Muscle layer of duodenum (tissue), 2 donors: ENCODE measurements around the gene CRACDL.

Experiments used
- H3K27ac ChIP-seq: one replicate; pipeline ENCODE4 v1.7.0; 2013; ENCODE audit warnings: mild to moderate bottlenecking, low read length
- H3K27me3 ChIP-seq: one replicate; pipeline ENCODE4 v1.7.0; 2013; ENCODE audit warnings: low read depth, mild to moderate bottlenecking, control low read depth, low read length
- H3K36me3 ChIP-seq, 2 donors: one replicate each; pipeline ENCODE4 v1.7.0; 2013; ENCODE audit warnings: low read length in 2 of 2, control low read depth in 1 of 2, mild to moderate bottlenecking in 1 of 2; ENCODE audit not compliant: insufficient read depth in 2 of 2, control insufficient read depth in 1 of 2
- H3K4me1 ChIP-seq, 2 donors: one replicate each; pipeline ENCODE4 v1.7.0; 2013; ENCODE audit warnings: low read length in 2 of 2, mild to moderate bottlenecking in 2 of 2, control low read depth in 1 of 2, moderate library complexity in 1 of 2; ENCODE audit not compliant: insufficient read depth in 2 of 2, control insufficient read depth in 1 of 2
- H3K4me3 ChIP-seq, 2 donors: one replicate each; pipeline ENCODE4 v1.7.0; 2013; ENCODE audit warnings: low read length in 2 of 2, low read depth in 1 of 2, mild to moderate bottlenecking in 1 of 2
- H3K9me3 ChIP-seq, 2 donors: one replicate each; pipeline ENCODE4 v1.7.0; 2013; ENCODE audit warnings: low read length in 2 of 2, control low read depth in 1 of 2, mild to moderate bottlenecking in 1 of 2; ENCODE audit not compliant: control insufficient read depth in 1 of 2
- donor health status: healthy.

CRACDL gene

DNA sequence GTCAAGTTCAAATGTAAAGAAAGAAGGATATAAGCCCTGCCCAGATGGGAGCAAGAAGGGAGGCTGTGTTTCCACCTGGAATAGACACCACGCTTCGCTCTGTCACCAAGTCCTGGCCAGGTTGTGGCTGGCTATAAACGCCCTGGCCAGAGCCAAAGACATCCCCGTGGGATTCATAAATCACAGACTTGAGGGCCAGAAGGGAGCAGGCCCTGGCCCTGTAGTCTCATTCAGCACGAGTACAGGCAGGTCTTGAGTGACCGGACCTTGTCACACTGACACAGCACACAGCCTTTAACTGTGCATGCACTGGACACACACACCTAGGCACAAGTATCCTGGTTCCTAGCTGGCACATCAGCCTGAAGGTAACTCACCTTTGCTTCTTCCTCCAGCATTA is 110.6 kb downstream of the CRACDL start:
- no peaks in the 10 kb centered on the region for H3K9me3 ChIP-seq
- no peaks in the 10 kb centered on the region for H3K36me3 ChIP-seq
- no peak overlapping the region for H3K27ac ChIP-seq
- no peak overlapping the region for H3K4me3 ChIP-seq
- H3K4me1 ChIP-seq: peaks cover 0 to 4% of the 10 kb centered on the region in 2 donors
- no peaks in the 10 kb centered on the region for H3K27me3 ChIP-seq

GRCh38 chr2:98825020-98825350 is 111.0 kb downstream of the CRACDL start:
- Histone ChIP-seq H3K4me1 (peaks cover 0 to 4% of the 10 kb centered on the region in 2 donors), H3K27me3 (no peaks in the 10 kb centered on the region), H3K36me3 (no peaks in the 10 kb centered on the region), H3K9me3 (no peaks in the 10 kb centered on the region), H3K27ac (no peak overlapping the region), H3K4me3 (no peak overlapping the region)

GRCh38 chr2:98824256-98825019 is 111.6 kb downstream of the CRACDL start:
- Histone ChIP-seq H3K4me3 (no peak overlapping the region), H3K27ac (no peak overlapping the region), H3K36me3 (no peaks in the 10 kb centered on the region), H3K4me1 (peaks cover 0 to 4% of the 10 kb centered on the region in 2 donors), H3K9me3 (no peaks in the 10 kb centered on the region), H3K27me3 (no peaks in the 10 kb centered on the region)

- Histone ChIP-seq H3K4me1 (peaks cover 0 to 4% of the 10 kb centered on the region in 2 donors), H3K27me3 (no peaks in the 10 kb centered on the region), H3K9me3 (no peaks in the 10 kb centered on the region), H3K36me3 (no peaks in the 10 kb centered on the region), H3K4me3 (peak overlapping the region in 1 of 2 donors; percentile 63), H3K27ac (no peak overlapping the region)
These were observed 112.5 kb downstream of the CRACDL start for GRCh38 chr2:98823196-98824170.

- H3K4me1 ChIP-seq: peaks cover 0 to 4% of the 10 kb centered on the region in 2 donors
- no peak overlapping the region for H3K27ac ChIP-seq
- H3K27me3 ChIP-seq: no peaks in the 10 kb centered on the region
- no peaks in the 10 kb centered on the region for H3K36me3 ChIP-seq
- H3K9me3 ChIP-seq: no peaks in the 10 kb centered on the region
- H3K4me3 ChIP-seq: peak overlapping the region in 1 of 2 donors; percentile 63
These were observed 113.5 kb downstream of the CRACDL start for GRCh38 chr2:98822301-98823164.

DNA sequence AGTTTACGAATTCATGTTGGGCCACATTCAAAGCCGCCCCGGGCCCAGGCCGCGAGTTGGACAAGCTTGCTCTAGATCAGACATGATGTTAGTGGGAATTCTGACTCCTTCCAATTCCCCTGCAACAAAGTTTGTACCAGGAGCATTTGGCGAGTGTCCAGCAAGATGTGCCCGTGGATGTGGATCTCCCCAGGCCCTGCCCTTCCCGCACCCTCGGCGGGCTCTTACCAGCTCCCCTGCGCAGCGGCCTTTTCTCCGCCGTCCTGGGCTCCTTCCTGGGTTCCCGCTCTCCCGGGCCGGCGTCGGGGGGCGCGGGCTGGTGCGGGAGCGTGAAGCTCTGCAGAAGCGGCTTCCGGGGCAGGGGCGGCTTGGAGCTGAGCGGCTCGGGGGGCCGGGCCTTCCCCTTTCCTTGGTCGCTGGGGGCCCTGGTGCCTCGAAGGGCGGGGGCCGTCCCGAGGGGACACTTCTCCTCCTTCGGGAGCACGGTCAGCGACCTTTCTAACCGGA is 114.3 kb downstream of the CRACDL start:
- no peak overlapping the region for H3K27ac ChIP-seq

DNA sequence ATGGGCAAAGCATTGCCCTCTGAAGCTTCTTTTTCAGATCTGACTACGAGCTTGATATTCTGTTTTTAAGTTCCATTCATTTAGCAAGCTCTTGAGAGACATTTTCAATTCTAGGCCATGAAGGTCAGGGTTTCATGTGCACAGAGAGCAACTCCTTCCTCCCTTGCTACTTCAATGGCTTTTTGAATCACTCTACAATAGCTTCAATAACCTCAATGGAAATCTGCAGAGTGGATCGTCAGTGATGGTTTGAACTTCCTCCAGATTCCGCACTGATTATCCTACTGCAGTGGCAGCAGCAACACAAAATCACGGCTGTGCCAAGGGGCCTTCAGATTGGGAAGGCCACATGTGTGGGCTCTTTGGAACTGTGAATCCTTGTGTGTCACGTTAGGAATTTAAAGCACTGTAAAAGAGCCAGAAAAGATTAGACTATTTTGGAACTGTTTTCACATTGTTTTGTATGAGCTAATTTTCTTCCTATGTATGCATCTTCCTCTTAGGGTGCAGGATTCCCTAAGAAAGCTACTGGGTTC is 116.7 kb downstream of the CRACDL start:
- Histone ChIP-seq H3K4me3 (no peak overlapping the region), H3K4me1 (peaks cover 0 to 4% of the 10 kb centered on the region in 2 donors), H3K9me3 (no peaks in the 10 kb centered on the region), H3K36me3 (no peaks in the 10 kb centered on the region), H3K27me3 (no peaks in the 10 kb centered on the region), H3K27ac (no peak overlapping the region)

More for the DNA sequence above, 114.3 kb downstream of the CRACDL start:
- Histone ChIP-seq H3K36me3 (no peaks in the 10 kb centered on the region), H3K9me3 (no peaks in the 10 kb centered on the region), H3K4me1 (peaks cover 0 to 4% of the 10 kb centered on the region in 2 donors), H3K4me3 (no peak overlapping the region), H3K27me3 (no peaks in the 10 kb centered on the region)

- Histone ChIP-seq H3K4me3 (no peak overlapping the region), H3K9me3 (no peaks in the 10 kb centered on the region), H3K27me3 (no peaks in the 10 kb centered on the region), H3K27ac (no peak overlapping the region), H3K36me3 (no peaks in the 10 kb centered on the region), H3K4me1 (peaks cover 0 to 1% of the 10 kb centered on the region in 2 donors)
These were observed 117.9 kb downstream of the CRACDL start for GRCh38 chr2:98818164-98818563.

- H3K9me3 ChIP-seq: no peaks in the 10 kb centered on the region
- no peak overlapping the region for H3K4me3 ChIP-seq
- H3K27me3 ChIP-seq: no peaks in the 10 kb centered on the region
- H3K4me1 ChIP-seq: no peaks in the 10 kb centered on the region
- no peaks in the 10 kb centered on the region for H3K36me3 ChIP-seq
- no peak overlapping the region for H3K27ac ChIP-seq
These were observed 119.7 kb downstream of the CRACDL start for GRCh38 chr2:98816281-98816680.

- H3K27ac ChIP-seq: no peak overlapping the region
- no peaks in the 10 kb centered on the region for H3K4me1 ChIP-seq
- no peaks in the 10 kb centered on the region for H3K27me3 ChIP-seq
- H3K36me3 ChIP-seq: no peaks in the 10 kb centered on the region
- no peak overlapping the region for H3K4me3 ChIP-seq
- H3K9me3 ChIP-seq: no peaks in the 10 kb centered on the region
These were observed 120.2 kb downstream of the CRACDL start for GRCh38 chr2:98815795-98816194.
